Immature natural killer cell (primary cell): ENCODE data around the gene HECTD2. TPM values are rescaled to one million over a fixed set of nuclear protein-coding genes. Genes with fewer than 3 reads are reported as not detected.
"Not testable (repeated sequence)": the region's sequence is repeated elsewhere in the genome, so short reads cannot be mapped to it uniquely, and the experiment has no call there.

Source experiments
- DNase-seq, 3 donors: peaks; one replicate each; pipeline ENCODE4 v3.0.0; 2022; ENCODE audit warnings: mixed read lengths in 1 of 3
- H3K27ac Mint-ChIP-seq, 6 donors: one replicate each; pipeline ENCODE4 v1.8.0; 2020; ENCODE audit warnings: mixed read lengths in 6 of 6, mild to moderate bottlenecking in 5 of 6, inconsistent platforms in 4 of 6, moderate library complexity in 3 of 6
- H3K27me3 Mint-ChIP-seq, 3 donors: one replicate each; pipeline ENCODE4 v1.8.0; 2020 to 2021; ENCODE audit warnings: low read depth in 3 of 3, mild to moderate bottlenecking in 3 of 3, mixed read lengths in 3 of 3, moderate library complexity in 3 of 3, inconsistent platforms in 1 of 3
- H3K36me3 Mint-ChIP-seq, 3 donors: one replicate each; pipeline ENCODE4 v1.8.0; 2020; ENCODE audit warnings: mixed read lengths in 3 of 3, inconsistent platforms in 2 of 3, mild to moderate bottlenecking in 2 of 3
- H3K4me1 Mint-ChIP-seq, 2 donors: one replicate each; pipeline ENCODE4 v1.8.0; 2020; ENCODE audit warnings: inconsistent platforms in 2 of 2, mild to moderate bottlenecking in 2 of 2, mixed read lengths in 2 of 2, moderate library complexity in 1 of 2
- H3K4me3 Mint-ChIP-seq, 5 donors: one replicate each; pipeline ENCODE4 v1.8.0; 2020; ENCODE audit warnings: mild to moderate bottlenecking in 5 of 5, mixed read lengths in 5 of 5, inconsistent platforms in 3 of 5, moderate library complexity in 3 of 5
- H3K9me3 Mint-ChIP-seq, 6 donors: one replicate each; pipeline ENCODE4 v1.8.0; 2020; ENCODE audit warnings: mild to moderate bottlenecking in 6 of 6, mixed read lengths in 6 of 6, inconsistent platforms in 4 of 6, moderate library complexity in 3 of 6
- polyA plus RNA-seq, 3 donors: library from polyadenylated mRNA; unstranded; fragments of 300-500 nt; fragmentation: Illumina TruSeq; gene quantifications; one replicate each; pipeline ENCODE4 v1.2.3, GENCODE V29; 2021

HECTD2 gene
- polyA plus RNA-seq, 3 donors from 2014 or later, result 0.41 to 2.8 (median 1.3) TPM

GRCh38 chr10:91424016-91424415 is 13.9 kb downstream of the HECTD2 start:
- Mint-ChIP-seq H3K9me3 (peaks cover 0 to 3% (median 0%) of the 10 kb centered on the region in 6 donors), H3K4me1 (no peaks in the 10 kb centered on the region), H3K27me3 (peaks cover 0 to 5% (median 3%) of the 10 kb centered on the region in 3 donors), H3K4me3 (no peak overlapping the region), H3K36me3 (no peaks in the 10 kb centered on the region), H3K27ac (no peak overlapping the region)
- no peak for DNase-seq

GRCh38 chr10:91432175-91432574 is 22.0 kb downstream of the HECTD2 start:
- Mint-ChIP-seq H3K4me3 (no peak overlapping the region), H3K36me3 (peaks cover 0 to 6% (median 3%) of the 10 kb centered on the region in 3 donors)

DNA sequence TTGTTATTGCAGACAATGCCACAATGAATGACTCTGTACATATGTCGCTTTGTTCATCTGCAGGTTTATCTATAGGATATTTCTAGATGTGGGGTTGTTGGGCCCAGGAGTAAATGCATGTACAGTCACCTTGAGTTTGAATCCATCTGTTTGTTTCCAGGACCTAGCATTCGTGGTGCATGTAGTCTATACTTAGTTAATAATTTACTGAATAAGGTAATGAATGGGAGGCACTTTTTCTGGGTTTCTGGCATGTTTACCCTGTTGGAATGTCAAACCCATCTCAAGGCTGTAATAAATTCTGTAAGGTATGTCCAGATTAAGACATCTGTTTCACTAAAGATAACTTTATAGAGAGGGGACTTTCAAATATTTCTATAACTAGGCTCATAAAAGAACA is 23.5 kb downstream of the HECTD2 start:
- Mint-ChIP-seq H3K4me3 (no peak overlapping the region), H3K27me3 (peaks cover 0 to 3% (median 2%) of the 10 kb centered on the region in 3 donors), H3K9me3 (peaks cover 0 to 2% (median 0%) of the 10 kb centered on the region in 6 donors), H3K36me3 (peaks cover 3 to 8% (median 3%) of the 10 kb centered on the region in 3 donors), H3K27ac (no peak overlapping the region), H3K4me1 (no peaks in the 10 kb centered on the region)
- DNase-seq, result no peak

More at GRCh38 chr10:91432175-91432574, 22.0 kb downstream of the HECTD2 start:
- H3K27ac Mint-ChIP-seq, result no peak overlapping the region
- H3K4me1 Mint-ChIP-seq, result no peaks in the 10 kb centered on the region
- no peak for DNase-seq
- H3K9me3 Mint-ChIP-seq, result no peaks in the 10 kb centered on the region
- peaks cover 0 to 3% (median 2%) of the 10 kb centered on the region in 3 donors for H3K27me3 Mint-ChIP-seq

GRCh38 chr10:91434041-91434440 is 23.9 kb downstream of the HECTD2 start:
- H3K27me3 Mint-ChIP-seq, result peaks cover 0 to 3% (median 2%) of the 10 kb centered on the region in 3 donors
- H3K4me3 Mint-ChIP-seq, result no peak overlapping the region
- DNase-seq, result no peak
- H3K36me3 Mint-ChIP-seq, result peaks cover 3 to 12% (median 3%) of the 10 kb centered on the region in 3 donors
- H3K9me3 Mint-ChIP-seq, result peaks cover 0 to 2% (median 0%) of the 10 kb centered on the region in 6 donors
- no peaks in the 10 kb centered on the region for H3K4me1 Mint-ChIP-seq
- no peak overlapping the region for H3K27ac Mint-ChIP-seq

DNA sequence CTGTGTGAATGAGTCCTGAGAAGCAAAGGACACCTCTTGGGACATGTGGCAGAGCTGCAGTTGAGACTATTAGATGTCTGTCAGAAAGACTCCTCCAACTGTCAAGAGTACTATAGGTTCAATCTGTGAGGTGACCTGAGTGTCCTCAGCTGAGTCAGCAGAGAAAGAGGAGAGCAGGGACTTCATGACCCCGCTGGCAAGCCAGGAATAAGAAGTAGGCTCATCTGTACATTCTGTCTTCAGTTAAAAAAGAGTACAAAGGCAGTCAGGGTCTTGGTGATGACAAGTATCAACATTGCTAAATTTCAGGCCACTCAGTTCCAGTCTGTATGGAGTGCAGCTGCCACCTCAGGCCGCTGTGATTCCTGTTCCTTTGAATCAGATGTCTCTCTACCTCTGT is 25.1 kb downstream of the HECTD2 start:
- no peak overlapping the region for H3K27ac Mint-ChIP-seq
- no peaks in the 10 kb centered on the region for H3K4me1 Mint-ChIP-seq

DNA sequence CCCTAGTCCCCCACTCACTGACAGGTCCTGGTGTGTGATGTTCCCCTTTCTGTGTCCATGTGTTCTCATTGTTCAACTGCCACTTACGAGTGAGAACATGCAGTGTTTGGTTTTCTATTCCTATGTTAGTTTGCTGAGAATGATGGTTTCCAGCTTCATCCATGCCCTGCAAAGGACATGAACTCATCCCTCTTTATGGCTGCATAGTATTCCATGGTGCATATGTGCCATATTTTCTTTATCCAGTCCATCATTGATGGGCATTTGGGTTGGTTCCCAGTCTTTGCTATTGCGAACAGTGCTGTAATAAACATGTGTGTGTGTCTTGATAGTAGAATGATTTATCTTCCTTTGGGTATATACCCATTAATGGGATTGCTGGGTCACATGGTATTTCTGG is 28.1 kb downstream of the HECTD2 start:
- not testable (repeated sequence) for H3K4me3 Mint-ChIP-seq, H3K27me3 Mint-ChIP-seq, DNase-seq, H3K36me3 Mint-ChIP-seq, H3K4me1 Mint-ChIP-seq, H3K27ac Mint-ChIP-seq, H3K9me3 Mint-ChIP-seq

More for the DNA sequence above, 25.1 kb downstream of the HECTD2 start:
- peaks cover 2 to 3% (median 2%) of the 10 kb centered on the region in 3 donors for H3K27me3 Mint-ChIP-seq
- H3K9me3 Mint-ChIP-seq, result peaks cover 0 to 2% (median 0%) of the 10 kb centered on the region in 6 donors
- DNase-seq, result no peak
- H3K4me3 Mint-ChIP-seq, result no peak overlapping the region
- H3K36me3 Mint-ChIP-seq, result peaks cover 3 to 12% (median 3%) of the 10 kb centered on the region in 3 donors

- DNase-seq, result no peak
- Mint-ChIP-seq H3K36me3 (peaks cover 0 to 3% (median 0%) of the 10 kb centered on the region in 3 donors), H3K9me3 (peaks cover 5 to 12% (median 8%) of the 10 kb centered on the region in 6 donors), H3K4me1 (no peaks in the 10 kb centered on the region), H3K27me3 (peaks cover 0 to 2% (median 0%) of the 10 kb centered on the region in 3 donors), H3K27ac (no peak overlapping the region), H3K4me3 (no peak overlapping the region)
Measured at GRCh38 chr10:91444211-91445182, 34.4 kb downstream of the HECTD2 start.

GRCh38 chr10:91452063-91452462 is 41.9 kb downstream of the HECTD2 start:
- Mint-ChIP-seq H3K27ac (no peak overlapping the region), H3K27me3 (peaks cover 0 to 4% (median 4%) of the 10 kb centered on the region in 3 donors), H3K4me1 (no peaks in the 10 kb centered on the region), H3K4me3 (no peak overlapping the region), H3K9me3 (peaks cover 31 to 60% (median 45%) of the 10 kb centered on the region in 6 donors), H3K36me3 (peaks cover 0 to 4% (median 4%) of the 10 kb centered on the region in 3 donors)
- DNase-seq, result no peak

DNA sequence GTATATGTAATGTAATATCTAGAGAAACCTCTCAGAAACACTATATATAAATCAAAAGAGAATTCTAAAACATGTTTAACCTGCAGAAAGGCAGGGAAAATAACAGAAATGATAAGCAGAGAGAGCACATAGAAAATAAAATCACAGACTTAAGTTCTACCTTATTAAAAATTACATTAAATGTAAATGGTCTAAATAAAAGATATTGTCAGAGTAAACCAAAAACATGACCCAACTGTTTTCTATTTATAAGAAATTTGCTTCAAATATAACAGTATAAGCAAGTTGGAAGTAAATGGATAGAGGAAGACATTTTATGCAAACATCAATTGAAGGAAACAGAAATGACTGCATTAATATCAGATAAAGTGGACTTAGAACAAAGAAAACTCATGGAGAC is 43.4 kb downstream of the HECTD2 start:
- DNase-seq, result no peak
- Mint-ChIP-seq H3K4me3 (no peak overlapping the region), H3K27ac (no peak overlapping the region), H3K9me3 (peaks cover 31 to 60% (median 45%) of the 10 kb centered on the region in 6 donors), H3K27me3 (peaks cover 0 to 4% (median 4%) of the 10 kb centered on the region in 3 donors), H3K36me3 (peaks cover 0 to 4% (median 4%) of the 10 kb centered on the region in 3 donors), H3K4me1 (no peaks in the 10 kb centered on the region)

DNA sequence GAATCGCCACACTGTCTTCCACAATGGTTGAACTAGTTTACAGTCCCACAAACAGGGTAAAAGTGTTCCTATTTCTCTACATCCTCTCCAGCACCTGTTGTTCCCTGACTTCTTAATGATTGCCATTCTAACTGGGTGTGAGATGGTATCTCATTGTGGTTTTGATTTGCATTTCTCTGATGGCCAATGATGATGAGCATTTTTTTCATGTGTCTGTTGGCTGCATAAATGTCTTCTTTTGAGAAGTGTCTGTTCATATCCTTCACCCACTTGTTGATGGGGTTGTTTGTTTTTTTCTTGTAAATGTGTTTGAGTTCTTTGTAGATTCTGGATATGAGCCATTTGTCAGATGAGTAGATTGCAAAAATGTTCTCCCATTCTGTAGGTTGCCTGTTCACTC is 45.0 kb downstream of the HECTD2 start:
- H3K4me1 Mint-ChIP-seq, H3K36me3 Mint-ChIP-seq, H3K4me3 Mint-ChIP-seq, DNase-seq, H3K27me3 Mint-ChIP-seq, H3K27ac Mint-ChIP-seq: not testable (repeated sequence)
- peaks cover 19 to 47% (median 32%) of the 10 kb centered on the region in 6 donors for H3K9me3 Mint-ChIP-seq

DNA sequence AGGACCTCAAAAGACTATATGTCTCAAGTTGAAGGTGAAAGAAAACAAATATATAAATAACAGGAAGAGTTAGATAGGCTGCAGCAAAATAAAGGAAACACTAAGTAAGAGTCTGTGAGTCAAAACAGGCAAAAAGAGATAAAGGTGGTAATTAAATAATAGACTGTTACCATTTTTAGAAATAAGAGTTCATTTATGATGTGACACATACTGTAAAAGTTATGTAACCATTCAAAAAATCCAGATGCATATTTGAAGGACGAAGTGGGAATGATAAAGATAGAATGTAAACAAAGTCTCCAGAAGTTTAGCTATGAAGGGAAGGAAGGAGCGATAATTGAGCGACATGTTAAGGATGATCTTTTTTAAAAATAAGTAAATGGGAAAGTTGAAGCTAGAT is 50.5 kb downstream of the HECTD2 start:
- DNase-seq, result no peak
- peaks cover 0 to 4% (median 3%) of the 10 kb centered on the region in 3 donors for H3K36me3 Mint-ChIP-seq
- H3K27ac Mint-ChIP-seq, result no peak overlapping the region

GRCh38 chr10:91462423-91462822 is 52.3 kb downstream of the HECTD2 start:
- Mint-ChIP-seq H3K4me3 (no peak overlapping the region), H3K9me3 (peaks cover 0 to 4% (median 0%) of the 10 kb centered on the region in 6 donors), H3K36me3 (peaks cover 7 to 9% (median 8%) of the 10 kb centered on the region in 3 donors), H3K27me3 (peaks cover 0 to 5% (median 4%) of the 10 kb centered on the region in 3 donors), H3K4me1 (no peaks in the 10 kb centered on the region), H3K27ac (no peak overlapping the region)
- DNase-seq, result no peak

More for the DNA sequence above, 50.5 kb downstream of the HECTD2 start:
- Mint-ChIP-seq H3K4me3 (no peak overlapping the region), H3K4me1 (no peaks in the 10 kb centered on the region), H3K27me3 (peaks cover 0 to 1% (median 0%) of the 10 kb centered on the region in 3 donors), H3K9me3 (peaks cover 0 to 4% (median 0%) of the 10 kb centered on the region in 6 donors)

DNA sequence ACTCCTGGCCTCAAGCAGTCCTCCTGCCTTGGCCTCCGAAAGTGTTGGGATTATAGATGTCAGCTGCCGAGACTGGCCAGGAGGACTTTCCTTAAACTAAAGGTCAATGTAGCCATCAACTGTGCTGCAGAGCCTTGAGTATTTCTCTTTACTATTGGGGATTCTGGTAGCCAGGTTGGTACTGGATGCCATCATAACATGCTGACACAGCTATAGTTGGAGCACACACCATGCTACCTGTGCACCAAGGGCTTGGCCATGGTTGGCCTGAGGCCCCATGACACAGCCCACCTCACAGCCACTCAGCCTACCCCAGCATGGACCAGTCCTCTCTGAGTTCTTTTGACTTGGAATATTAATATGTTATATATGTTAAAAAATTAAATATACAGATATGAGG is 54.4 kb downstream of the HECTD2 start:
- Mint-ChIP-seq H3K4me1 (no peaks in the 10 kb centered on the region), H3K36me3 (peaks cover 7 to 9% (median 8%) of the 10 kb centered on the region in 3 donors), H3K9me3 (peaks cover 0 to 6% (median under 1%) of the 10 kb centered on the region in 6 donors), H3K27ac (no peak overlapping the region), H3K4me3 (no peak overlapping the region), H3K27me3 (peaks cover 0 to 5% (median 3%) of the 10 kb centered on the region in 3 donors)
- no peak for DNase-seq

GRCh38 chr10:91465261-91465660 is 55.1 kb downstream of the HECTD2 start:
- no peaks in the 10 kb centered on the region for H3K4me1 Mint-ChIP-seq
- H3K27me3 Mint-ChIP-seq, result peaks cover 0 to 5% (median 3%) of the 10 kb centered on the region in 3 donors
- no peak overlapping the region for H3K27ac Mint-ChIP-seq
- H3K9me3 Mint-ChIP-seq, result peaks cover 0 to 14% (median 4%) of the 10 kb centered on the region in 6 donors
- no peak overlapping the region for H3K4me3 Mint-ChIP-seq
- H3K36me3 Mint-ChIP-seq, result peaks cover 7 to 9% (median 8%) of the 10 kb centered on the region in 3 donors
- no peak for DNase-seq
